BJ (cell line): ENCODE measurements around the gene LY6G6D. TPM values are rescaled to one million over a fixed set of nuclear protein-coding genes. Genes with fewer than 3 reads are reported as not detected.

Experiments
- CTCF ChIA-PET: fragments of 350-600 bp; formaldehyde crosslinking; extraction: SDS; loops from one replicate; lab custom pipeline; 2021; ENCODE audit warnings: antibody characterized with exemption, inconsistent platforms; lab: Yijun Ruan, JAX
- POLR2A ChIA-PET: fragments of 300-600 bp; sonication (Branson Sonifier 250); formaldehyde crosslinking; extraction: SDS; loops from one replicate; lab custom pipeline; 2021; ENCODE audit warnings: antibody characterized with exemption; lab: Charles Lee
- DNase-seq: peaks from one replicate; pipeline ENCODE4 v3.0.0-alpha.2; 2011; ENCODE audit warnings: low read depth
- H3K27me3 ChIP-seq: 2 replicates; pipeline ENCODE4 v1.6.0; 2011; ENCODE audit warnings: low read length; ENCODE audit not compliant: control insufficient read depth, insufficient read depth
- H3K36me3 ChIP-seq: 2 replicates; pipeline ENCODE4 v1.5.1; 2011; ENCODE audit warnings: low read length; ENCODE audit not compliant: control insufficient read depth, insufficient read depth
- H3K4me3 ChIP-seq: 2 replicates; pipeline ENCODE4 v1.5.1; 2011; ENCODE audit warnings: low read depth, mild to moderate bottlenecking, control low read depth, low read length
- polyA plus RNA-seq: library from polyadenylated mRNA; depleted of rRNA; stranded (reverse); fragments of >200 nt; gene quantifications from 2 replicates; pipeline ENCODE4 v1.2.3, GENCODE V29; 2011
- TF ChIP-seq, protein P1 (sequence below): IDR thresholded peaks from 2 replicates; pipeline ENCODE4 v1.5.1; 2011; ENCODE audit warnings: low read depth, mild to moderate bottlenecking, control low read depth, inconsistent platforms, low read length, moderate library complexity; ENCODE audit not compliant: insufficient read depth

Gene LY6G6D
- polyA plus RNA-seq, 1 experiment, result not detected

DNA sequence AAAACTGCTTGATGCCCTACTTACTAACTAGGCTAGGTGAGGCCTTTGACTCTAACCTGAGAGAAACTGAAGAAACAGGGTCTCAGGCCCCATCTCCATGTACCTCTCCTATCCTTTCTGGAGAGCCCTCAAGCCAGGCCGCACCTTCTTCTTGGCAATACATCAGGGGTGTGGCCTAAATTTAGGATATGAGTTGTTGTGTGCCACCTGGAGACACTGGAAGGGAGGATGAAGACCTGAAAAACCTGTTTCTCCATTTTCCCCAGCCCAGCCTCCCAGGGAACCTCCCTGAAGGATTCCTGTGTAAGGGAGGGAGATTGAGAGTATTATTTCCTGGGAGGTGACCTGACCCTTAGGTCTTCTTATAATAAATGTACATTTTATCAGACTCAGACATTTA is 3.1 kb downstream of the LY6G6D start:
- no peak for DNase-seq
- no peaks in the 10 kb centered on the region for H3K36me3 ChIP-seq
- CTCF ChIA-PET, result no interaction called here
- H3K27me3 ChIP-seq, result peaks cover 8% of the 10 kb centered on the region
- POLR2A ChIA-PET, result no interaction called here
- TF ChIP-seq, protein P1, sequence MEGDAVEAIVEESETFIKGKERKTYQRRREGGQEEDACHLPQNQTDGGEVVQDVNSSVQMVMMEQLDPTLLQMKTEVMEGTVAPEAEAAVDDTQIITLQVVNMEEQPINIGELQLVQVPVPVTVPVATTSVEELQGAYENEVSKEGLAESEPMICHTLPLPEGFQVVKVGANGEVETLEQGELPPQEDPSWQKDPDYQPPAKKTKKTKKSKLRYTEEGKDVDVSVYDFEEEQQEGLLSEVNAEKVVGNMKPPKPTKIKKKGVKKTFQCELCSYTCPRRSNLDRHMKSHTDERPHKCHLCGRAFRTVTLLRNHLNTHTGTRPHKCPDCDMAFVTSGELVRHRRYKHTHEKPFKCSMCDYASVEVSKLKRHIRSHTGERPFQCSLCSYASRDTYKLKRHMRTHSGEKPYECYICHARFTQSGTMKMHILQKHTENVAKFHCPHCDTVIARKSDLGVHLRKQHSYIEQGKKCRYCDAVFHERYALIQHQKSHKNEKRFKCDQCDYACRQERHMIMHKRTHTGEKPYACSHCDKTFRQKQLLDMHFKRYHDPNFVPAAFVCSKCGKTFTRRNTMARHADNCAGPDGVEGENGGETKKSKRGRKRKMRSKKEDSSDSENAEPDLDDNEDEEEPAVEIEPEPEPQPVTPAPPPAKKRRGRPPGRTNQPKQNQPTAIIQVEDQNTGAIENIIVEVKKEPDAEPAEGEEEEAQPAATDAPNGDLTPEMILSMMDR, result no peak
- H3K4me3 ChIP-seq, result no peak overlapping the region

DNA sequence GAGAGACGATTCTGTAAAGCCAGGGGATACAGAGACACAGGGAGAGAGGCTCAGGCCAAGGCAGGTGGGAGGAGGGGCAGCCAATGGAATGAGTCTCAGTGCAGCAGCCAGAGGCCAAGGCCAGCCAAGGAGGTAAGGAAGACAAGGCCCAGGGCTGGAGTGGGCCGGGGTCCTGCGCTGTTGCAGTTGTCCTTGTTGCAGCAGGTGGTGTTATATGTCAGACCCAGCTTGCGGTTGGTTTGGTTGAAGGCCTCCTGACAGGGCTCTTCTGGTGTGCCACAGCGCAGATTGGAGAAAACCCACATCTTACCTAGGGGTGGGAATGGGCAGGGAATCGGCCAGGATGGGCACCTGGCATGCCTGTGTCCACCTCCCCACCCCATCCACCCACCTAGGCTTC is 3.9 kb downstream of the LY6G6D start:
- ChIA-PET CTCF (no interaction called here), POLR2A (no interaction called here)
- Histone ChIP-seq H3K27me3 (peaks cover 5% of the 10 kb centered on the region), H3K36me3 (no peaks in the 10 kb centered on the region), H3K4me3 (no peak overlapping the region)
- DNase-seq, result no peak
- TF ChIP-seq, protein P1, result no peak

DNA sequence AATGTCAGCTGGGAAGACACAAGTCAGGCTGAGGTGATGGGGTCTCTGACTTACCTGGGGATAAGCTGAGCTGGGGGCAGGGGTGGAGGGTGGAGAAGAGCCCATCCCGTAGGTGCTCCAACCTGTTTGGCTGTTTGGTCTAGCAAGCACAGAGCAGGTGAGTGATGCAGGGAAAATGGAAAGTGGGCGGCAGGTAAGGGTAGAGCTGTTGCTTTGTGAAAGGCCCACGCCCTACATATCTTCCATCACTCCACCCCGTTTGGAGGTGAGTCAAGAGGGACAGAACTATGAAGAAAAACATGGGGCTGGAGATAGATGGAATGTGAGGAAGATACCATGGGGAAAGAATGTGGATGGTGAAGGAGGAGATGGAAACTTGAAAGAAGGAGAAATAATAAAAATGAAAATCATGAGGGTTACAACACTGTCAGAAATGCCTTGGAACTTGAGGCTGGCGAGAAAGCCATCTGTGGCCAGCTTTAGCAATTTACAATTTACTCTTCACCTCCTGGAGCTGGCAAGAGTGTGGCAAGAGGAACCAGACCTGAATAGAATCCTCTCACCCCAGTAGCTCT is 5.1 kb downstream of the LY6G6D start:
- no peaks in the 10 kb centered on the region; the same call in 1 of the 2 replicates for H3K36me3 ChIP-seq
- no peak overlapping the region for H3K4me3 ChIP-seq
- DNase-seq, result no peak
- H3K27me3 ChIP-seq, result peaks cover 5% of the 10 kb centered on the region
- TF ChIP-seq, protein P1, result no peak
- CTCF ChIA-PET, result interaction anchor here (0.7 to 2.0 kb wide), 2 partner anchors 9 to 10 kb away, joined by 3 to 8 read pairs; partner anchors contain the start of gene DDAH2
- POLR2A ChIA-PET, result no interaction called here

DNA sequence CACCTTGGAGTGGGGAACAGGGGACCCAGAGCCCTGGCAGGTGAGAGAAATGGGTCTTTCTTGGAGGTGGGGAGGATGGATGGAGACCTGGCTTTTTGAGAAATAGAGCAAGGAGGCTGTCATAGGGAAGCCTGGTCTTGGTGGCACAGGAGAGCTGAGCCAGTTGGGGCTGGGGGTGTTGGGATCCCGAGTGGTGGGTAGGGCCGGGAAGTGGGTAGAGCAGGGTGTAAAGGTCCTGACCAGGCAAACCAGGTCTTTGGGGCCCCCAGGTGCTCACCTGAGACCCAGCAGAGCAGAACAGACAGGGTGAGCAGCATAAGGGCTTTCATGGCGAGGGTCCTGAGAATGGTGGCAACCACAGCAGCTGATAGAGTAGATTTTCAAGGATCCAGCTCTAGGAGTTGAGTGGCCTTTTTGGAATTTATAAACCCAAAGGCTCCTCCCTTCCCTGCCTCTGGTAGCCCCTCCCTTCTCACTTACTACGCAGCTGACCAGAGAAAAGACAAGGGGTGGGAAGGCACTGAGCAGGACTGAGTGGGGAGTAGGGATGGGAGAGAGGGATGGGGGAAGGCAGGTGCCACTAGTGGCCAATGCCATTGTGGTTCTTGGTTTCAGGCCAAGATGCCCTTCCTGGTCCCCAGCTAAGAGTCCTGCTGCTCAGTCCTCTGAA is 6.3 kb downstream of the LY6G6D start, which contains the start of gene LY6G6C:
LY6G6C (minus strand) TSS at position 396 of the 670 bp plus-strand sequence; CDS start at position 329, 67 bp downstream.
- TF ChIP-seq, protein P1, result no peak
- ChIA-PET CTCF (interaction anchor here (2.0 kb wide), 1 partner anchor 8 kb away, joined by 8 read pairs; the partner anchor contains the start of gene DDAH2), POLR2A (no interaction called here)
- Histone ChIP-seq H3K36me3 (peaks cover 3% of the 10 kb centered on the region), H3K27me3 (peaks cover 3% of the 10 kb centered on the region), H3K4me3 (no peak within 1 kb of the TSS)
- no peak for DNase-seq

DNA sequence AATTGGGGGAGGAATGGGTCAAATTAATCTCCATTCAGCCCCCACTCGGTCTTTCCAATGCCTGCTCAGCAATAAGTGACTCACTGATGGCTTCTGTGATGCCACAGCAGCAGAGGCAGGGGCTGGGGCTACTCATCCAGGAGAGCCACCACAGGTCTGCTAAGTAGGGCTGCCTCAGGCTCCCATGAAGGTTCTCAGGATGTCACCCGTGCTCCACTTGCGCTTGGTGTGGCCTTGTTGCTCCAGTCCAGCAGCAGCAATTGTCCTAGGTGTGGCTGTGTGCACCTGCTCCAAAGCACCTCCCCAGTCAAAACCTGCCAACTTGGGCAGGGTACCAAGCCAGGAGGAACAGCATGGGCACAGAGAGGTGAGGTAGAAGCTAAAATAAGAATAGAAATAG is 7.0 kb downstream of the LY6G6D start:
- no peak for DNase-seq
- ChIA-PET CTCF (interaction anchor here (0.6 kb wide), 1 partner anchor 81 kb away, joined by 3 read pairs; no protein-coding TSS in a partner anchor), POLR2A (no interaction called here)
- TF ChIP-seq, protein P1, result no peak
- no peak overlapping the region for H3K4me3 ChIP-seq
- H3K27me3 ChIP-seq, result peaks cover 3% of the 10 kb centered on the region
- peaks cover 6% of the 10 kb centered on the region for H3K36me3 ChIP-seq
